ENCODE measurements around the gene OR52B2.

GRCh38 chr11:6175440-6175839 lies 5.3 kb upstream of the OR52B2 start:
- TF ChIP-seq ZNF138 (tag by site-specific recombination; IDR thresholded peaks at IDR 0.05; ENCODE audit: borderline replicate concordance) (no peak), ZNF362 (tag by site-specific recombination; IDR thresholded peaks at IDR 0.05) (no peak), ZNF112 (tag by site-specific recombination; IDR thresholded peaks at IDR 0.05) (no peak), CTCF (tag by site-specific recombination; IDR thresholded peaks at IDR 0.05) (no peak), GLIS2 (tag by site-specific recombination; IDR thresholded peaks at IDR 0.05) (no peak), ZNF449 (tag by site-specific recombination; IDR thresholded peaks at IDR 0.05) (no peak), ZNF211 (tag by site-specific recombination; IDR thresholded peaks at IDR 0.05; ENCODE audit: low read depth) (no peak)
